ENCODE results near the gene COLEC12.

The COLEC12 gene

DNA sequence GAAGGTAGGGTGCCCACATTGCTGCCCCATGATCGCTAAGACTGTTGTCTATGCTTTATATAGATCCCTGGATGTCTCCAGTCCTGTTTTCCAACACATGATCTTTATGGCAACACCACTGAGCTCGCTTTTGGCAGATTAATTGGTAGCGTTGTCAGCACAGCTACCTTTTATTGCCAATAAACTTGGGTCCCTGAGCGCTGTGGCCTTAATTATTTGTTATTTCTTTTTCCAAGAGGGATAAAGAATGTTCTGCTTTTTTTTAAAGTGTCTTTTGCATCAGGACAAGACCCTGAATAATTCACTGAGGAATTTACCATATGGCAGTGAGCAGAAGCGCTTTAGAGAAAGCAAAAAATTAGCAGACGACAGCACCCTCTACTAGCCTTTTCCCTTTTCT is 113.5 kb downstream of the COLEC12 start:
- no peak for DNase-seq (ENCODE audit: low read depth)
- no peak overlapping the region for H3K4me3 ChIP-seq (ENCODE audit: low read depth, low read length)
- TF ChIP-seq, protein P1, sequence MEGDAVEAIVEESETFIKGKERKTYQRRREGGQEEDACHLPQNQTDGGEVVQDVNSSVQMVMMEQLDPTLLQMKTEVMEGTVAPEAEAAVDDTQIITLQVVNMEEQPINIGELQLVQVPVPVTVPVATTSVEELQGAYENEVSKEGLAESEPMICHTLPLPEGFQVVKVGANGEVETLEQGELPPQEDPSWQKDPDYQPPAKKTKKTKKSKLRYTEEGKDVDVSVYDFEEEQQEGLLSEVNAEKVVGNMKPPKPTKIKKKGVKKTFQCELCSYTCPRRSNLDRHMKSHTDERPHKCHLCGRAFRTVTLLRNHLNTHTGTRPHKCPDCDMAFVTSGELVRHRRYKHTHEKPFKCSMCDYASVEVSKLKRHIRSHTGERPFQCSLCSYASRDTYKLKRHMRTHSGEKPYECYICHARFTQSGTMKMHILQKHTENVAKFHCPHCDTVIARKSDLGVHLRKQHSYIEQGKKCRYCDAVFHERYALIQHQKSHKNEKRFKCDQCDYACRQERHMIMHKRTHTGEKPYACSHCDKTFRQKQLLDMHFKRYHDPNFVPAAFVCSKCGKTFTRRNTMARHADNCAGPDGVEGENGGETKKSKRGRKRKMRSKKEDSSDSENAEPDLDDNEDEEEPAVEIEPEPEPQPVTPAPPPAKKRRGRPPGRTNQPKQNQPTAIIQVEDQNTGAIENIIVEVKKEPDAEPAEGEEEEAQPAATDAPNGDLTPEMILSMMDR (IDR thresholded peaks at IDR 0.05; ENCODE audit: low read depth, low read length, missing control alignments), result no peak

DNA sequence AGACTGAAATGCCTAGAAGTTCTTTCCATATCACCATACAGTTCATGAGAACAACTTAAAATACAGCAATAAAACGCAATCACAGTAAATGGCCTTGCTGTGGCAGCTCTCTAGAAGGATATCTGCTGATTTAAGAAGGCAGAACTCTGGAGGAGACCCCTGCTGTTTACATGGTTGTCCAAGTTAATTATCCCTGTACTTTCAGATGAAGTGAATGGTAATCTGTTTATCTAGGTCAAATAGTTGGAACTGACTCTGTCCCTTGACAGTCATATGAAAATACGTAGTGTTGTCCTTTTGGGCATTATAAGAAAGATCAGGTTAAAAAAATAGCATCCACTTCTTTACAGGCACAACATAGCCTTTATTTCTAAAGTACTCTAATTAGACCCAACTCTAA is 115.6 kb downstream of the COLEC12 start:
- TF ChIP-seq, protein P1 (IDR thresholded peaks at IDR 0.05; ENCODE audit: low read depth, low read length, missing control alignments), result no peak
- H3K4me3 ChIP-seq (ENCODE audit: low read depth, low read length), result no peak overlapping the region
- DNase-seq (ENCODE audit: low read depth), result no peak

DNA sequence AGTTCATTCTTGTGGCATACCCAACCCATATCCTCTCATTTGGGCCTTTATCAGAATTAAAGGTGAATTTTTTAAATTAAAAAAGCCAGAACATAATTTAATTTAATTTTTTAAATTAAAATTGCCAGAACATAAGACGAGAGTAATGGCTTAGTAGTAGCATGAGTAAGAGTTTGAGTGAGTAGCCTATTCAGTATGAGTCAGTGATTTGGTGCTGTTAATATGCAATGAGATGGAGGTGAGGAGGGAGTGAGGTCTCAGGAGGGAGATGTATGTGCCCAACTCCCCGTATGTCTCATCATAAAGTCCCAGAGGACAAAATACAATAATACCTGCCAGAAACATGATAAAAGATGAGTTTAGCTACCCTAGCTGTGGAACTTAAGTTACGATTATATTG is 117.4 kb downstream of the COLEC12 start:
- no peak for DNase-seq (ENCODE audit: low read depth)
- TF ChIP-seq, protein P1 (IDR thresholded peaks at IDR 0.05; ENCODE audit: low read depth, low read length, missing control alignments), result no peak
- no peak overlapping the region for H3K4me3 ChIP-seq (ENCODE audit: low read depth, low read length)

DNA sequence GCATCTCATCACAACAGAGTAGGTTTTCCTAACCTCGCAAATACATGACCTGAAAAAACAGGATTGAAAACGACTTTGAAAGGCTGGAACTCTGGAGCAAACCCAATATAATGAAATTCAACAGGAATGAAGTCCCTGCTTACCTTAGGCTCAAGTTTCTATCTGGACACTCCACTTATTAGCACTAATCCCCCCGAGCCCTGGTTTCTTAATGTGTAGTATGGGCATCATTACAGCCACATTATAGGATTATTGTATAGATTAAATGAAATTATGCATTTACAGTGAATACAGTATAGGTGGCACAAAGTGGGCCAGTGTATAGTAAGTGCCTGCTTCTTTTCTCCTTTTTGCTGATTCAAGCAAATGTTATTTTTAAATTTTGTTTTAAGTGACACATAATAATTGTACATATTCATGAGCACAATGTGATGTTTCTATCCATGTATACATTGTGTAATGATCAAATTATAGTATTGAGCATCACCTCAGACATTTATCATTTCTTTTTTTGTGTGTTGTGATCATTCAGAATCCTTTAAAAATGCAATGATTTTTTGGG is 118.0 kb downstream of the COLEC12 start:
- no peak for DNase-seq (ENCODE audit: low read depth)
- TF ChIP-seq, protein P1 (IDR thresholded peaks at IDR 0.05; ENCODE audit: low read depth, low read length, missing control alignments), result no peak
- H3K4me3 ChIP-seq (ENCODE audit: low read depth, low read length), result no peak overlapping the region

DNA sequence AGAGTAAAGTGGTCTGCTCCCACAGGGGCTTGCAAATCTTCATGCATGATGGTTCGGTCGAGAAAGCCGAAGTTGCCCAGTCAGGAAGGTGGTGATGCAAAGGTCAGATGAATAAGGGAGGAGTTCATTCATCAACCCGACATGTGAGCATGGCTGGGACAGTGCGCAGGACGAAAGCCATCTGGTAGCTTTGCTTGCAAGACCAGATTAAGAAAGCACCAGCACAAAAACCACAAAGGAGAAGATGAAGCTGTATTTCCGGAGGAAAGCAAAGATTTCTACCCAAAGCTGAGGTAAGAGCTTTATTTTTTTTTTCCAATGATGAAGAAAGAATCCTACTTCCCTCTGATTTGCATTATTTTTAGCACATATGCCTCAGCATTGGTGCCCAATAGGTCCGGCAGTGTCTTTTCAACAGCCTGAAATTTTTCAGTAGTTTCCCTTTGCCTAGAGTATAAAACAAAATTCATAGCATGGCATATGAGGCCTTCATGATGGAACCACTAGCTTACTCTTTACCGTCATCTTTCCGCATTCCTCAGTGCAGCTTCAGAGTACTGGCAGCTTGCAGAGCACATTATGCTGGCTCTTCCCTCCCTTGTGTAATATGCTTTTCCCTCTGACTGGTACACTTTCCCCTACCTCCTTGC is 120.7 kb downstream of the COLEC12 start:
- no peak for DNase-seq (ENCODE audit: low read depth)
- no peak overlapping the region for H3K4me3 ChIP-seq (ENCODE audit: low read depth, low read length)
- TF ChIP-seq, protein P1 (IDR thresholded peaks at IDR 0.05; ENCODE audit: low read depth, low read length, missing control alignments), result no peak

DNA sequence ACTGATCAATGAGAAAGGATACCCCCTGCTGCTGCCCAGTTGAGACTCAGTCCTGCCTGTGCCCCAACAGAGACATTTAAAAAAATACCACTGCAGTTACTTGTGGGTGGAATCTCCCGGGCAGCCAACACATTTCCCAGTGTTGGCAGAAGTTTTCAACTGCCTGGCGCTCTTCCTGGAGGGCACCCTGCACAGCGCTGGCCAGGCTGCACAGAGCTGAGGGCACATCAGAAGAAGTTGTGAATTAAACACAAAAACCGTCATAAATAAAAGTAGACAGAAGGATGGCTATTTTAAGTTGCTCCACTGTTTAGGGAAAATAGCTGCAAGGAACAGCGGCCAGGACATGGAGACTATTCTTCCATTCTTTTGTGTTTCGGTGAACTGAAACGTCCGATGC is 122.4 kb downstream of the COLEC12 start:
- DNase-seq (ENCODE audit: low read depth), result no peak
- no peak overlapping the region for H3K4me3 ChIP-seq (ENCODE audit: low read depth, low read length)
- TF ChIP-seq, protein P1 (IDR thresholded peaks at IDR 0.05; ENCODE audit: low read depth, low read length, missing control alignments), result no peak

DNA sequence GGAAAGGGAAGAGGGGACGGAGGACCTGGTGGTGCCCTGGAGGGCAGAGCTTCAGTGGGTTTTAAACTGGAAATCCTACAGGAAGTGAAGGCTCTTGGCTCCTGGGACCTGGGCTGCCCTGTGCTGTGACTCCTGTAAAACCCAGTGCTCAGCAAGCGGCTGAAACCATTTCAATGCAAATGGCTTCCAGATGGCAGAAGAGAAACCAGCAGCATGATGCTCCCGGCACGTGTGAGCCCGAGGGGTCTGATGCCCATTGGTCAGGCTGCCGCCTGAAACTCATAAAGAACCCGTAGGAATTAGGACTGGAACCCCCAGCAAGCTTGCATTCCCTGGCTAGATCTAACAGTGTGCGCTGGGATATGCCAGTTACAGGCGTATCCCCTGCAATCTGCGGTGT is 123.4 kb downstream of the COLEC12 start:
- TF ChIP-seq, protein P1 (IDR thresholded peaks at IDR 0.05; ENCODE audit: low read depth, low read length, missing control alignments), result no peak
- H3K4me3 ChIP-seq (ENCODE audit: low read depth, low read length), result no peak overlapping the region
- no peak for DNase-seq (ENCODE audit: low read depth)

Measured in GM12864 (cell line).